ENCODE results near the gene C2CD4D. TPM values are rescaled to one million over a fixed set of nuclear protein-coding genes. Genes with fewer than 3 reads are reported as not detected.

Gene C2CD4D
- polyA plus RNA-seq, 1 donor (not counting 4 experiments of a cell fraction or from before 2014, with no cell fraction given): 0.05 TPM

GRCh38 chr1:151819227-151819835 lies 20.3 kb downstream of the C2CD4D start:
- no peak overlapping the region for H3K27ac ChIP-seq (ENCODE audit: control insufficient read depth, insufficient read depth, low read length)
- no peaks in the 10 kb centered on the region for H3K79me2 ChIP-seq (ENCODE audit: control insufficient read depth, insufficient read depth, low read length)
- H3K4me1 ChIP-seq (ENCODE audit: control insufficient read depth, extremely low read depth, insufficient read depth, low read length): peaks cover 17% of the 10 kb centered on the region
- no peaks in the 10 kb centered on the region for H3K9me3 ChIP-seq (ENCODE audit: control insufficient read depth, low read depth, low read length)
- no peaks in the 10 kb centered on the region for H3K36me3 ChIP-seq (ENCODE audit: control insufficient read depth in 2 of 2, extremely low read depth in 1 of 2, insufficient read depth in 2 of 2, low read length in 2 of 2)
- FAIRE-seq: no peak
- H3K9ac ChIP-seq (ENCODE audit: control insufficient read depth, extremely low read depth, insufficient read depth, low read length): no peak overlapping the region
- H3K4me2 ChIP-seq (ENCODE audit: control insufficient read depth, extremely low read depth, insufficient read depth, low read depth, low read length): no peak overlapping the region
- dilution Hi-C loops (cut with MboI; ENCODE audit: extremely low pct_ligation_motif_present, low sequenced_read_pairs): no loop called here
- H3K9me1 ChIP-seq (ENCODE audit: control insufficient read depth, extremely low read depth, insufficient read depth, low read length): no peaks in the 10 kb centered on the region
- no peaks in the 10 kb centered on the region for H4K20me1 ChIP-seq (ENCODE audit: control insufficient read depth, extremely low read depth, insufficient read depth, low read length)
- TF ChIP-seq CTCF (optimal IDR thresholded peaks at IDR 0.05 in 1 of 3, IDR thresholded peaks at IDR 0.05 in 1 of 3, conservative IDR thresholded peaks at IDR 0.05 in 1 of 3; ENCODE audit: extremely low read depth in 1 of 3, insufficient read depth in 2 of 3, low read length in 3 of 3) (no peak), EZH2 (IDR thresholded peaks at IDR 0.05; ENCODE audit: low read length) (no peak)
- no peak for DNase-seq (ENCODE audit: low read depth, low spot score)
- no peak overlapping the region for H3K4me3 ChIP-seq (ENCODE audit: control insufficient read depth in 2 of 3, extremely low read depth in 1 of 3, insufficient read depth in 2 of 3, low read depth in 1 of 3, low read length in 3 of 3)
- no peaks in the 10 kb centered on the region for H3K27me3 ChIP-seq (ENCODE audit: control insufficient read depth, extremely low read depth, insufficient read depth, low read length)
- H2AFZ ChIP-seq (ENCODE audit: control insufficient read depth, low read length): no peak overlapping the region

- Histone ChIP-seq H3K79me2 (ENCODE audit: control insufficient read depth, insufficient read depth, low read length) (no peaks in the 10 kb centered on the region), H2AFZ (ENCODE audit: control insufficient read depth, low read length) (no peak overlapping the region), H4K20me1 (ENCODE audit: control insufficient read depth, extremely low read depth, insufficient read depth, low read length) (no peaks in the 10 kb centered on the region), H3K27ac (ENCODE audit: control insufficient read depth, insufficient read depth, low read length) (no peak overlapping the region), H3K9me1 (ENCODE audit: control insufficient read depth, extremely low read depth, insufficient read depth, low read length) (no peaks in the 10 kb centered on the region), H3K4me1 (ENCODE audit: control insufficient read depth, extremely low read depth, insufficient read depth, low read length) (peaks cover 17% of the 10 kb centered on the region), H3K27me3 (ENCODE audit: control insufficient read depth, extremely low read depth, insufficient read depth, low read length) (peaks cover 4% of the 10 kb centered on the region), H3K9me3 (ENCODE audit: control insufficient read depth, low read depth, low read length) (no peaks in the 10 kb centered on the region), H3K4me3 (ENCODE audit: control insufficient read depth in 2 of 3, extremely low read depth in 1 of 3, insufficient read depth in 2 of 3, low read depth in 1 of 3, low read length in 3 of 3) (no peak overlapping the region), H3K36me3 (ENCODE audit: control insufficient read depth in 2 of 2, extremely low read depth in 1 of 2, insufficient read depth in 2 of 2, low read length in 2 of 2) (no peaks in the 10 kb centered on the region), H3K4me2 (ENCODE audit: control insufficient read depth, extremely low read depth, insufficient read depth, low read depth, low read length) (no peak overlapping the region), H3K9ac (ENCODE audit: control insufficient read depth, extremely low read depth, insufficient read depth, low read length) (no peak overlapping the region)
- dilution Hi-C loops (cut with MboI; ENCODE audit: extremely low pct_ligation_motif_present, low sequenced_read_pairs): no loop called here
- DNase-seq (ENCODE audit: low read depth, low spot score) (no peak), FAIRE-seq (no peak)
- TF ChIP-seq EZH2 (IDR thresholded peaks at IDR 0.05; ENCODE audit: low read length): no peak
- no peak for TF ChIP-seq CTCF (optimal IDR thresholded peaks at IDR 0.05 in 1 of 3, IDR thresholded peaks at IDR 0.05 in 1 of 3, conservative IDR thresholded peaks at IDR 0.05 in 1 of 3; ENCODE audit: extremely low read depth in 1 of 3, insufficient read depth in 2 of 3, low read length in 3 of 3)
Measured at GRCh38 chr1:151817353-151817730, 22.3 kb downstream of the C2CD4D start.
